ENCODE measurements around the gene LRRC3B.

LRRC3B gene

GRCh38 chr3:26713091-26713490, 90.5 kb downstream of the LRRC3B start:
- TF ChIP-seq, protein P1, sequence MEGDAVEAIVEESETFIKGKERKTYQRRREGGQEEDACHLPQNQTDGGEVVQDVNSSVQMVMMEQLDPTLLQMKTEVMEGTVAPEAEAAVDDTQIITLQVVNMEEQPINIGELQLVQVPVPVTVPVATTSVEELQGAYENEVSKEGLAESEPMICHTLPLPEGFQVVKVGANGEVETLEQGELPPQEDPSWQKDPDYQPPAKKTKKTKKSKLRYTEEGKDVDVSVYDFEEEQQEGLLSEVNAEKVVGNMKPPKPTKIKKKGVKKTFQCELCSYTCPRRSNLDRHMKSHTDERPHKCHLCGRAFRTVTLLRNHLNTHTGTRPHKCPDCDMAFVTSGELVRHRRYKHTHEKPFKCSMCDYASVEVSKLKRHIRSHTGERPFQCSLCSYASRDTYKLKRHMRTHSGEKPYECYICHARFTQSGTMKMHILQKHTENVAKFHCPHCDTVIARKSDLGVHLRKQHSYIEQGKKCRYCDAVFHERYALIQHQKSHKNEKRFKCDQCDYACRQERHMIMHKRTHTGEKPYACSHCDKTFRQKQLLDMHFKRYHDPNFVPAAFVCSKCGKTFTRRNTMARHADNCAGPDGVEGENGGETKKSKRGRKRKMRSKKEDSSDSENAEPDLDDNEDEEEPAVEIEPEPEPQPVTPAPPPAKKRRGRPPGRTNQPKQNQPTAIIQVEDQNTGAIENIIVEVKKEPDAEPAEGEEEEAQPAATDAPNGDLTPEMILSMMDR (IDR thresholded peaks at IDR 0.05; ENCODE audit: low read depth, low read length, missing control alignments), result no peak

DNA sequence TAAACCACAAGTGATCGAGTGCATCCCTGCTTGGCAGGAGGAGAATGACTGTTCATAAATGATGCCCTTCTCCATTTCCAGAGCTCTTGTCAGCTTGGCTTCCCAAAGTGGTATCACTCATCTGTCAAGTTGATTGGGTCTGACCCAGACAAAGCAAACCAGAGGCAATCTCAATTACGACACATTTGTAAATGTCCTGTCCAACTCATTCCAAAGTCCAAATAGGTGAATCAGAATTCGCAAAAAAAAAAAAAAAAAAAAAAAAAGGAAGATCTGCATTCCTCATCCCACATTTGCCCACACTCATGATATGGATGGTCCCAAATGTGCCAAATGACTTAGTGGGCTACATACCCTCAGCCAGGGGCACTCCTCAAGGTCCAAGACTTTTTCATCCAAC, 91.9 kb downstream of the LRRC3B start:
- TF ChIP-seq, protein P1 (IDR thresholded peaks at IDR 0.05; ENCODE audit: low read depth, low read length, missing control alignments), result no peak

More at GRCh38 chr3:26713091-26713490, 90.5 kb downstream of the LRRC3B start:
- no peak overlapping the region for H3K4me3 ChIP-seq (replicated peaks; ENCODE audit: low read depth, low read length)
- no peak for DNase-seq (ENCODE audit: extremely low read depth, low read depth)

GRCh38 chr3:26715431-26715830, 92.9 kb downstream of the LRRC3B start:
- no peak overlapping the region for H3K4me3 ChIP-seq (replicated peaks; ENCODE audit: low read depth, low read length)
- no peak for DNase-seq (ENCODE audit: extremely low read depth, low read depth)
- TF ChIP-seq, protein P1 (IDR thresholded peaks at IDR 0.05; ENCODE audit: low read depth, low read length, missing control alignments), result no peak

More for the DNA sequence above, 91.9 kb downstream of the LRRC3B start:
- no peak overlapping the region for H3K4me3 ChIP-seq (replicated peaks; ENCODE audit: low read depth, low read length)
- DNase-seq (ENCODE audit: extremely low read depth, low read depth), result no peak

DNA sequence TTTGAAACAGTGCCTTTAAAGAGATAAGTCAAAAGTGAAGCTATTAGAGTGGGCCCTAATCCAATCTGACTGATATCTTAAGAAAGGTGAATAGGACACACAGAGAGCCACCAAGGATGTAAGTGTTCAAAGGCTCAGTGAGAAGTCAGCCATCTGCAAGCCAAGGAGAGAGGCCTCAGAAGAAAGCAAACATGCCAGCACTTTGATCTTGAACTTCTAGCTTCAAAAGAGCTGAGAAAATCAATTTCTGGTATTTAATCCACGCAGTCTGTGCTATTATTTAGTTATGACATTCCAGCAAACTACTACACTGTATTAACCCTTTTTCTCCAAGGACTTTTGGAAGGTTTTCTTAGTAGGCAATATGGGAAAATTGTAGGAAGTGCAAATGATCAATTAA, 95.7 kb downstream of the LRRC3B start:
- TF ChIP-seq, protein P1 (IDR thresholded peaks at IDR 0.05; ENCODE audit: low read depth, low read length, missing control alignments), result no peak
- no peak overlapping the region for H3K4me3 ChIP-seq (replicated peaks; ENCODE audit: low read depth, low read length)
- DNase-seq (ENCODE audit: extremely low read depth, low read depth), result no peak

- DNase-seq (ENCODE audit: extremely low read depth, low read depth), result no peak
- H3K4me3 ChIP-seq (replicated peaks; ENCODE audit: low read depth, low read length), result no peak overlapping the region
- TF ChIP-seq, protein P1 (IDR thresholded peaks at IDR 0.05; ENCODE audit: low read depth, low read length, missing control alignments), result no peak
Measured at GRCh38 chr3:26719134-26719533, 96.6 kb downstream of the LRRC3B start.

GRCh38 chr3:26721047-26721446, 98.5 kb downstream of the LRRC3B start:
- DNase-seq (ENCODE audit: extremely low read depth, low read depth), result no peak
- TF ChIP-seq, protein P1 (IDR thresholded peaks at IDR 0.05; ENCODE audit: low read depth, low read length, missing control alignments), result no peak
- H3K4me3 ChIP-seq (replicated peaks; ENCODE audit: low read depth, low read length), result no peak overlapping the region

GRCh38 chr3:26731843-26732242, 109.3 kb downstream of the LRRC3B start:
- H3K4me3 ChIP-seq (replicated peaks; ENCODE audit: low read depth, low read length), result no peak overlapping the region
- no peak for DNase-seq (ENCODE audit: extremely low read depth, low read depth)
- TF ChIP-seq, protein P1 (IDR thresholded peaks at IDR 0.05; ENCODE audit: low read depth, low read length, missing control alignments), result no peak
